ENCODE data around the gene PLA2G5. TPM values are rescaled to one million over a fixed set of nuclear protein-coding genes. Genes with fewer than 3 reads are reported as not detected.
"Not testable (repeated sequence)": the region's sequence is repeated elsewhere in the genome, so short reads cannot be mapped to it uniquely, and the experiment has no call there.

Gene PLA2G5
- total RNA-seq, 1 donor from 2014 or later = not detected

DNA sequence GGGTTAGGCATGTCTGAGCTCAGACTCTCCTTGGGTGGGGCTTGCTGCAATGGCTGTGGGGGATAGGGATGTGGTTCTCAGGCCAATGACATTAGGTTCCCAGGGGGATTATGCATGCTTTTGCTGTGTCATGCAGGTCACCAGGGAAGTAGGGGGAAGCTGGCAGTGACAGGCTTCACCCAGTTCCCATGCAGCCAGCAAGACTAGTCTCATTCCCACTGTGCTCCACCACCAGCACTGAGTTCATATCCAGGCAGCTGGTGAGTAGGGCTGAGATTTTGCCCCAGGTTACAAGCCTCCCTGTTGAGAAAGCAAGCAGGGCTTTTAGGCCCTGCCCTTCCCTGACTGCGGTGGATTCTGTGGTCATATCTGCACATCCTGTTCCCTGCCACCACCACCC is 32.1 kb upstream of the PLA2G5 start:
- H3K9me3 Mint-ChIP-seq (ENCODE audit: unreplicated experiment) = peaks cover 11% of the 10 kb centered on the region
- DNase-seq = no peak
- TF ChIP-seq, protein P1, sequence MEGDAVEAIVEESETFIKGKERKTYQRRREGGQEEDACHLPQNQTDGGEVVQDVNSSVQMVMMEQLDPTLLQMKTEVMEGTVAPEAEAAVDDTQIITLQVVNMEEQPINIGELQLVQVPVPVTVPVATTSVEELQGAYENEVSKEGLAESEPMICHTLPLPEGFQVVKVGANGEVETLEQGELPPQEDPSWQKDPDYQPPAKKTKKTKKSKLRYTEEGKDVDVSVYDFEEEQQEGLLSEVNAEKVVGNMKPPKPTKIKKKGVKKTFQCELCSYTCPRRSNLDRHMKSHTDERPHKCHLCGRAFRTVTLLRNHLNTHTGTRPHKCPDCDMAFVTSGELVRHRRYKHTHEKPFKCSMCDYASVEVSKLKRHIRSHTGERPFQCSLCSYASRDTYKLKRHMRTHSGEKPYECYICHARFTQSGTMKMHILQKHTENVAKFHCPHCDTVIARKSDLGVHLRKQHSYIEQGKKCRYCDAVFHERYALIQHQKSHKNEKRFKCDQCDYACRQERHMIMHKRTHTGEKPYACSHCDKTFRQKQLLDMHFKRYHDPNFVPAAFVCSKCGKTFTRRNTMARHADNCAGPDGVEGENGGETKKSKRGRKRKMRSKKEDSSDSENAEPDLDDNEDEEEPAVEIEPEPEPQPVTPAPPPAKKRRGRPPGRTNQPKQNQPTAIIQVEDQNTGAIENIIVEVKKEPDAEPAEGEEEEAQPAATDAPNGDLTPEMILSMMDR (IDR thresholded peaks at IDR 0.05; ENCODE audit: partially characterized antibody, unreplicated experiment) = no peak
- no peak overlapping the region for H3K27ac Mint-ChIP-seq (ENCODE audit: unreplicated experiment)
- no peaks in the 10 kb centered on the region for H3K4me1 Mint-ChIP-seq (ENCODE audit: low read depth, unreplicated experiment)
- H3K27me3 Mint-ChIP-seq (ENCODE audit: unreplicated experiment) = peaks cover 5% of the 10 kb centered on the region
- H3K4me3 Mint-ChIP-seq (ENCODE audit: unreplicated experiment) = no peak overlapping the region
- H3K36me3 Mint-ChIP-seq (ENCODE audit: unreplicated experiment) = peaks cover 16% of the 10 kb centered on the region

DNA sequence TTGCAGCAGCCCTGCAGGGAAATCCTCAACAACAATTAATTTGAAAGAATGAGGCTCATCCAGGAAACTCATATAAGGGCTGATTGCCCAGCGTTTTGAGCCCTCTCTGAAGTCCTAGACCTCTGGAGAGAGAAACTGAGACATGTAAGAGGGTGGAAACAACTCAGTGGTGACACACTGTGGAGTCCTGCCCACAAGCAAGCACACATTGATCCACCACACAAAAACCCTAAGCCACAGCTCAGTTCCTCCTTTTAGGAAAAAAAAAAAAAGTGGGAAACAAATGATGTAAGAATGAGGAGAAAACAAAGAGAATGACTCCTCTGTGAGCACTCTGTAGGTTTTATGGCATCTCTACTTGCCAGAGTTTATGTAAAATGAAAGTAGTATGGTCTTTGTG is 22.9 kb upstream of the PLA2G5 start:
- no peak for DNase-seq
- Mint-ChIP-seq H3K4me1 (ENCODE audit: low read depth, unreplicated experiment) (no peaks in the 10 kb centered on the region), H3K36me3 (ENCODE audit: unreplicated experiment) (peaks cover 21% of the 10 kb centered on the region), H3K27ac (ENCODE audit: unreplicated experiment) (no peak overlapping the region), H3K27me3 (ENCODE audit: unreplicated experiment) (no peaks in the 10 kb centered on the region), H3K9me3 (ENCODE audit: unreplicated experiment) (peaks cover 6% of the 10 kb centered on the region), H3K4me3 (ENCODE audit: unreplicated experiment) (no peak overlapping the region)
- TF ChIP-seq, protein P1 (IDR thresholded peaks at IDR 0.05; ENCODE audit: partially characterized antibody, unreplicated experiment) = no peak

DNA sequence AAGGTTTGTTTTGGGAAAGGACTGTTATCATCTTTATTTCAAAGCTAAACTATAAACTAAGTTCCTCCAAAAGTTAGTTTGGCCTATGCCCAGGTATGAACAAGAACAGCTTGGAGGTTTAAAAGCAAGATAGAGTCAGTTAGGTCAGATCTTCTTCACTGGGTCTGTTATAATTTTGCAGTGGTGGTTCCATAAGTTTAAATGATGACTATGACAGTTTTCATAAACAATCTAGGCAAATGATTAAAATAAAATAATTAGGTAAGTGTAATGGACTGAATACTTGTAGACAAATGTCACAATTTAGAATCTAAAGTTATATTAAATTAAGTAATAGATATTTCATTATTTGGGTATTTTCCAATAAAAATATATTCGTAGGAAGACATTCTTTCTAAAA is 21.4 kb upstream of the PLA2G5 start:
- Mint-ChIP-seq H3K9me3 (ENCODE audit: unreplicated experiment) (peaks cover 6% of the 10 kb centered on the region), H3K36me3 (ENCODE audit: unreplicated experiment) (peaks cover 21% of the 10 kb centered on the region), H3K27ac (ENCODE audit: unreplicated experiment) (no peak overlapping the region), H3K4me1 (ENCODE audit: low read depth, unreplicated experiment) (no peaks in the 10 kb centered on the region), H3K4me3 (ENCODE audit: unreplicated experiment) (no peak overlapping the region), H3K27me3 (ENCODE audit: unreplicated experiment) (no peaks in the 10 kb centered on the region)
- TF ChIP-seq, protein P1 (IDR thresholded peaks at IDR 0.05; ENCODE audit: partially characterized antibody, unreplicated experiment) = no peak
- no peak for DNase-seq

DNA sequence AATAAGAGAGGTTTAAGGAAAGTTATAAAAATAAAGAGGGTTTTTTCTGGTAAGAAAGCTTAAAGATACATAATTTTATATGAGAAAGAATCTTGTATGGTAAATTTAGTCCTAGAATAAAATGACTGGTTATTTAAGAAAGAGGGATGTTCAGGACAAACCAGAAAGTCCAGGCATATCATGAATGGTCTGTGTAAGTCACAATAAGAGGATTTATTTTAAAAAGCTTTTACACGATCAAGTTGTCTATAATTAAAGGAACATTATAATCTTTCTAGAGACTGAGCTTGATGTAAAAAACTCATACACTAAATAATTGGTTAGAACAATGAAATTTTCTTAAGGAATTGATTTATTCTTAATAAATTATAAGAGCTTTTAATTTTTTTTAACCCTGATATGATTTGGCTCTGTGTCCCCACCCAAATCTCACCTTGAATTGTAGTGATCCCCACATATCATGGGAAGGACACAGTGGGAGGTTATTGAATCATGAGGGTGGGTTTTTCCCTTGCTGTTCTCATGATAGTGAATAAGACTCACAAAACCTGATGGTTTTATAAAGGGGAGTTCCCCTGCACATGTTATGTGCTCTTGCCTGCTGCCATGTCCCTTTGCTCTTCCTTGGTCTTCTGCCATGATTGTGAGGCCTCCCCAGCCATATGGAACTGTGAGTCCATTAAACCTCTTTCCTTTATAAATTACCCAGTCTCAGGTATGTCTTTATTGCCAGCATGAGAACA is 20.8 kb upstream of the PLA2G5 start:
- H3K4me3 Mint-ChIP-seq (ENCODE audit: unreplicated experiment); H3K4me1 Mint-ChIP-seq (ENCODE audit: low read depth, unreplicated experiment); H3K27me3 Mint-ChIP-seq (ENCODE audit: unreplicated experiment); H3K9me3 Mint-ChIP-seq (ENCODE audit: unreplicated experiment); H3K27ac Mint-ChIP-seq (ENCODE audit: unreplicated experiment); DNase-seq: not testable (repeated sequence)
- H3K36me3 Mint-ChIP-seq (ENCODE audit: unreplicated experiment) = peaks cover 21% of the 10 kb centered on the region

DNA sequence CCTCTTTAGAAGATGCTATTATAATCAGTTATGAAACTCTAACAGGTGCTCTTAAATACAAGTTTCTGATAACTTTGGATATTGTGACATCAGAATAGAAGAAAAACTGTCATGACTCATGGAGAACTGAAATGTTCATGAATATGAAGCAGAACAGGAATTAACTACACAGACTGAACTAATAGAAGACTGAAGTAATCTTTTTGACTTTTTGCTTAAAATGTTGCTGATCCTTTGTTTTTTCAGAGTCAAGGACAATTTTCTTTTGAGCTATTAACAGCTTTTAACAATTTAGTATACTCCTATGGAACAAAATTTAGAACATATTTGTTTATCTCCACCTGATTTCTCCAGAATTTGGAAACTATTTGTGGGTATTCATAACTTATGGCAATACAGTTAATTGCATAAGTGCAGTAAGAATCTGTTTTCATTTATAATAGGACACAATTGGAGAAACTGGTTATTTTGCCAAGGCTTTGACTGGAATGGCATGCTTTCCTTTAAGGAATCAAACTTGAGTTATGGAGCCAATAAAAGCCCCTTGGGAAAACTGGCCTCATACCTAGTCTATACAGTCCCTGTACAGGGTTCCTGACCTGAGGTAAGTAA is 18.7 kb upstream of the PLA2G5 start:
- no peaks in the 10 kb centered on the region for H3K4me1 Mint-ChIP-seq (ENCODE audit: low read depth, unreplicated experiment)
- H3K4me3 Mint-ChIP-seq (ENCODE audit: unreplicated experiment) = no peak overlapping the region
- peaks cover 6% of the 10 kb centered on the region for H3K9me3 Mint-ChIP-seq (ENCODE audit: unreplicated experiment)
- TF ChIP-seq, protein P1 (IDR thresholded peaks at IDR 0.05; ENCODE audit: partially characterized antibody, unreplicated experiment) = no peak
- H3K36me3 Mint-ChIP-seq (ENCODE audit: unreplicated experiment) = peaks cover 19% of the 10 kb centered on the region
- DNase-seq = no peak
- no peak overlapping the region for H3K27ac Mint-ChIP-seq (ENCODE audit: unreplicated experiment)
- H3K27me3 Mint-ChIP-seq (ENCODE audit: unreplicated experiment) = no peaks in the 10 kb centered on the region

Measured in glutamatergic neuron (in vitro differentiated cells).